Stimulated activated CD4-positive, alpha-beta T cell treated with anti-CD3 and anti-CD28 coated beads, Interleukin-2, amount 100 ng/mL, for 24 hours (primary cell): ENCODE measurements around the gene TMEM145.
"Not testable (repeated sequence)": the region's sequence is repeated elsewhere in the genome, so short reads cannot be mapped to it uniquely, and the experiment has no call there.

Experiments used
- DNase-seq, 2 donors: peaks; one replicate each; pipeline ENCODE4 v3.0.0-alpha.2; 2020

The TMEM145 gene

DNA sequence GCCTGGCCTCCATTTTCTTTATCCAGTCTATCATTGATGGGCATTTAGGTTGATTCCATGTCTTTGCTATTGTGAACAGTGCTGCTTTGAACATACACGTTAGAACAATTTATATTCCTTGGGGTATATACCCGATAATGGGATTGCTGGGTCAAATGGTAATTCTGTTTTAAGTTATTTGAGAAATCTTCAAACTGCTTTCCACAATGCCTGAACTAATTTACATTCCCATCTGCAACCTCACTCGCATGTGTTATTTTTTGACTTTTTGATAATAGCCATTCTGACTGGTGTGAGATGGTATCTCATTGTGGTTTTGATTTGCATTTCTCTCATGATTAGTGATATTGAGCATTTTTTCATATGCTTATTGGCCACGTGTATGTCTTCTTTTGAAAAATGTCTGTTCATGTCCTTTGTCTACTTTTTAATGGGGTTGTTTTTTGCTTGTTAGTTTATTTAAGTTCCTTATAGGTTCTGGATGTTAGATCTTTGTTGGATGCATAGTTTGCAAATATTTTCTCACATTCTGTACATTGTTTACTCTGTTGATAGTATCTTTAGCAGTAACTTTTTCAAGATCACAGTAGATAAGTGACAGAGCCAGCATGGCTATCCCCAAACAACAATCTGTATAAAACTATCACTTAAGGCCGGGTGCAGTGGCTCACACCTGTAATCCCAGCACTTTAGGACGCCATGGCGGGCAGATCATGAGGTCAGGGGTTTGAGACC is 26.2 kb downstream of the TMEM145 start:
- DNase-seq, result not testable (repeated sequence)

- DNase-seq, result not testable (repeated sequence)
Observed at GRCh38 chr19:42339922-42340321, 26.8 kb downstream of the TMEM145 start.

DNA sequence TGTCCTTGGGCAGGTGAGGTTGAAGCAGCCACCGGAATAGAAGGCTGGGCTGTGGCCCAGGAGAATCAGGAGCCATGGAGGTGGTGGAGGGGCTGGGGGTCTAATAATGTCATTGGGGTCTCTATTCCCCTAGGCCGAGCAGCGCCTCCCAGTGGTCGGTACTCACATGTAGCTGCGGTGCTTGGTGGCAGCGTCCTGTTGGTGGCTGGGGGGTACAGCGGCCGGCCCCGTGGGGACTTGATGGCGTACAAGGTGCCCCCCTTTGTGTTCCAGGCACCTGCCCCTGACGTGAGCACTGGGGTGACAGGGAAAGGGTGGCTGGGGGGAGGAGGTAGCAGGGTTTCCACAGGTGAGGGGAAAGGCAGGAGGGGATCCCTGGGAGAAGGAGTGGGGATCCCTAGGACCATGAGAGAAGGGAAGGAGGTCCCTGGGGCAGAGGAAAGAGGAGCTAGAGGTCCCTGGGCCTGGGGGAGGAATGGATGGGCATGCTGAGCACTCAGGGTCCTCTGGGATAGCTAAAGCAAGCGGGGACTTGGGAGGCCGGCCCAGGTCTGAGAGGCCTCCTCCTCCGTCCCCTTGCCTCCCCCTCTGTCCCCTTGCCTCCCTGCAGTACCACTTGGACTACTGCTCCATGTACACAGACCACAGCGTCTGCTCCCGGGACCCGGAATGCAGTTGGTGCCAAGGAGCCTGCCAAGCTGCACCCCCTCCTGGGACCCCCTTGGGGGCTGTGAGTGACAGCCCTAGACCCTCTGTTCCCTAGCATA is 30.4 kb downstream of the TMEM145 start:
- DNase-seq, result no peak

DNA sequence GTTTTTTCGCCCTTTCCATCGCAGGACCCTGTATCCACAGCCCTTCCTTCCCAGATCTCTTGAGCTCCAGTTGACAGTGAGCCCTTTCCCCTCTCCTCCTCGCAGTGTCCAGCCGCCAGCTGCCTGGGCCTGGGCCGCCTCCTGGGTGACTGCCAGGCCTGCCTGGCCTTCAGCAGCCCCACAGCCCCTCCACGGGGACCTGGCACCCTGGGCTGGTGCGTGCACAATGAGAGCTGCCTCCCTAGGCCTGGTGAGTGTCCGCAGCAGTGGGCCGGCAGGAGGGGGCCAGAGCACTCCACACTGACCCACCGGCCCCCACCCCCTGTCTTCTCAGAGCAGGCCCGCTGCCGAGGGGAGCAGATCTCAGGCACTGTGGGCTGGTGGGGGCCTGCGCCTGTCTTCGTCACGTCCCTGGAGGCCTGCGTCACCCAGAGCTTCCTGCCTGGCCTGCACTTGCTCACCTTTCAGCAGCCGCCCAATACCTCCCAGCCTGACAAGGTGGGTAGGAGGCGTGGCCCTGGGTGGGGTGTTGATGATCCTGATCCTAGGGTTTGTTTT is 31.3 kb downstream of the TMEM145 start:
- no peak for DNase-seq

GRCh38 chr19:42345191-42345812 is 32.2 kb downstream of the TMEM145 start:
- no peak for DNase-seq

DNA sequence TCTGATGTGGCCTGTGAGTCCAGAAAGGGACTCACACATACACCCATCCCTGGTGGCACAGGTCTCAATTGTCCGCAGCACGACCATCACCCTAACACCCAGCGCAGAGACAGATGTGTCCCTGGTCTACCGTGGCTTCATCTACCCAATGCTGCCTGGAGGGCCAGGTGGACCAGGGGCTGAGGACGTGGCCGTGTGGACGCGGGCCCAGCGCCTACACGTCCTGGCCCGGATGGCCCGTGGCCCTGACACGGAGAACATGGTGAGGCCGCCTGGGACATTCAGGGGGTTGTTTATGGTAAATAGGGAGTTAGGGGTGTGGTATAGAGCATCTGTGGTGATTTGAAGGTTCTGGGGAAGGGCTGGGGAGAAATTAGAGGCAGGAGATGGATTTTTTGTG is 35.1 kb downstream of the TMEM145 start:
- no peak for DNase-seq

DNA sequence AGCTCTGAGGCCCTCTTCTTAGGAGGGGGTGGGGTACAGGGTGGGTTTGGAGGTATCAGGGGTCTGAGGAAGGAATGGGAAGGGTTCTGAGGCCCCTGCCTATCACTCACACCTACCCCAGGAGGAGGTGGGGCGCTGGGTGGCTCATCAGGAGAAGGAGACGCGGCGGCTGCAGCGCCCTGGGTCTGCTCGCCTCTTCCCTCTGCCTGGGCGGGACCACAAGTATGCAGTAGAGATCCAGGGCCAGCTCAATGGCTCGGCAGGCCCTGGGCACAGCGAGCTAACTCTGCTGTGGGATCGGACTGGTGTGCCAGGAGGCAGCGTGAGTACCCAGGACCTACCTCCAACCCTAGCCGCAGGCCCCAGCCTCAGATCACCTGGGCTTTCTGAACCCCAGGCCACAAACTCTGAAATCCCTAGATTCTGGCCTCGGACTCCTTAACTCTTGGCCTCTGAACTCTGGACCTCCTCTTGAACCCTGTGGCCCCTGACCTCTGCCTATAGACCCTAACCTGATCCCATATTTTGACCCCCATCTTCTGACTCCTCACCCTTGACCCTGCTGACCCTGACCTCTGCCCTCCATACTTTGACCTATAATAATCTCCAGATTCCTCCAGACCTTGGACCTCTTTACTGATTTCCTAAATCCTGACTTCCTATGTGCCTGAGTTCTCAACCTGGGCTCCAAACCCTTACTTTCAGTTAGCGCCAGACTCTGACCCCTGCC is 36.4 kb downstream of the TMEM145 start:
- DNase-seq, result no peak

GRCh38 chr19:42350417-42350816 is 37.3 kb downstream of the TMEM145 start:
- DNase-seq, result no peak

GRCh38 chr19:42351079-42351735 is 38.1 kb downstream of the TMEM145 start:
- no peak for DNase-seq

GRCh38 chr19:42352301-42353259 is 39.5 kb downstream of the TMEM145 start:
- DNase-seq, result no peak

DNA sequence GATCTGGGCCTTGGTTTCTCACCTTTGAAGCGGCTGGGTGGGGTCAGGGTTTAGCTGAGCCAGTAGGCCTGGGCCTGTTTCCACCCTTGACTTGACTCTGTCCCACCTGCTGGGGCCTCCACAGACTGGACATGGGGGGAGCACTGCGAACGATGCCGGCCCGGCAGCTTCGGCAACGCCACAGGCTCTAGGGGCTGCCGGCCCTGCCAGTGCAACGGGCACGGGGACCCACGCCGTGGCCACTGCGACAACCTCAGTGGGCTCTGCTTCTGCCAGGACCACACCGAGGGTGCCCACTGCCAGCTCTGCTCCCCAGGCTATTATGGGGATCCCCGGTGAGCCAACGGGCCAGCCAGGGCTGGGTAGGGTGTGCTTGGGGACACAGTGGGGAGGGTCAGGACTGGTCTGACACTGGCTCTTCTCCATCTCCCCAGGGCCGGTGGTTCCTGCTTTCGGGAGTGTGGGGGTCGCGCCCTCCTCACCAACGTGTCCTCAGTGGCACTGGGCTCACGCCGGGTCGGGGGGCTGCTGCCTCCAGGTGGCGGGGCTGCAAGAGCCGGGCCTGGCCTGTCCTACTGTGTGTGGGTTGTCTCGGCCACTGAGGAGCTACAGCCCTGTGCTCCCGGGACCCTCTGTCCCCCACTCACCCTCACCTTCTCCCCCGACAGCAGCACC is 40.4 kb downstream of the TMEM145 start:
- no peak for DNase-seq

DNA sequence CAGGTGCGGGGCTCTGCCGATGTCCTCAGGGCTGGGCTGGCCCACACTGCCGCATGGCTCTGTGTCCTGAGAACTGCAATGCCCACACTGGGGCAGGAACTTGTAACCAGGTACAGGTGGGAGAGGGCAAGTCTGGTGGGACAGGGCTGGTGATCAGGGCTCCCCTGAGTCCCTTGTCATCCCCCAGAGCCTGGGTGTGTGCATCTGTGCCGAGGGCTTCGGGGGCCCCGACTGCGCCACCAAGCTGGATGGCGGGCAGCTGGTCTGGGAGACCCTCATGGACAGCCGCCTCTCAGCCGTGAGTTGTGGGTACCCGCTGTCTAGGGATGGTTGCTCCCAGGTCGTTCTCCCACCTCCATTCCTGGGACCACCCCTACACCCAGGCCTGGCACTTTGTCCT is 42.8 kb downstream of the TMEM145 start:
- DNase-seq, result no peak

- DNase-seq, result no peak
Observed at GRCh38 chr19:42356686-42357085, 43.6 kb downstream of the TMEM145 start.

- DNase-seq, result no peak
Observed at GRCh38 chr19:42357290-42357689, 44.2 kb downstream of the TMEM145 start.

GRCh38 chr19:42360787-42361544 is 47.9 kb downstream of the TMEM145 start:
- DNase-seq, result no peak

GRCh38 chr19:42361545-42361910 is 48.4 kb downstream of the TMEM145 start:
- no peak for DNase-seq

- DNase-seq, result no peak
Observed at GRCh38 chr19:42362342-42362741, 49.2 kb downstream of the TMEM145 start.

DNA sequence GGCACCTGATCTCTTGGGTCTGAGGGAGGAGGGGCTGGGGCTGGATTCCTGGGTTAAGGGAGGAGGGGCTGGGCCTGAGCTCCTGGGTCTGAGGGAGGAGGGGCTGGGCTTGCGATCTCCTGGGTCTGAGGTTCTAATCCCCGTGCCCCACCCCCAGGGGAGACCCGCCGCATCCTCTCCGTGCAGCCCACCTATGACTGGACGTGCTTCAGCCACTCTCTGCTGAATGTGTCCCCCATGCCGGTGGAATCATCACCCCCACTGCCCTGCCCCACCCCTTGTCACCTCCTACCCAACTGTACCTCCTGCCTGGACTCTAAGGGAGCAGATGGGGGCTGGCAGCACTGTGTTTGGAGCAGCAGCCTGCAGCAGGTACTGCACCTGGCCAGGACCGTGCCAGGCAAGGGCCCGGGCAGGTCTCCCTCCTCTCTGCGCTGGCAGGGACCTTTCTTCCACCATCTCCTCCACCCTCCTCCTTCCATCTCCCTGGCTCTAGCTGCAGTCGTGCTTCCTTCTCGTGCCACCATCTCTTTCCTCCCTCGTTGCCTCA is 49.9 kb downstream of the TMEM145 start:
- DNase-seq, result no peak

- DNase-seq, result no peak
Observed at GRCh38 chr19:42363614-42364346, 50.7 kb downstream of the TMEM145 start.
